H9 (cell line): ENCODE results near the gene CHN2. TPM values are rescaled to one million over a fixed set of nuclear protein-coding genes. Genes with fewer than 3 reads are reported as not detected.

Experiments
- DNase-seq: peaks from one replicate; pipeline ENCODE4 v3.0.0-alpha.2; 2017
- H2AFZ ChIP-seq: one replicate; pipeline ENCODE4 v1.6.1; 2013; ENCODE audit warnings: mild to moderate bottlenecking, low read length, control low read depth, moderate library complexity
- H2AK5ac ChIP-seq: 2 replicates; pipeline ENCODE4 v1.6.1; 2013; ENCODE audit warnings: low read length, control low read depth, mixed read lengths; ENCODE audit not compliant: insufficient read length
- H2BK120ac ChIP-seq: one replicate; pipeline ENCODE4 v1.6.1; 2013; ENCODE audit warnings: low read depth, mild to moderate bottlenecking, low read length, control low read depth, inconsistent platforms; ENCODE audit not compliant: poor library complexity, severe bottlenecking
- H2BK12ac ChIP-seq: 2 replicates; pipeline ENCODE4 v1.6.1; 2013; ENCODE audit warnings: low read length, control low read depth, mixed read lengths, low read depth; ENCODE audit not compliant: insufficient read length
- H2BK15ac ChIP-seq: 2 replicates; pipeline ENCODE4 v1.6.1; 2013; ENCODE audit warnings: low read depth, low read length, control low read depth
- H2BK20ac ChIP-seq: one replicate; pipeline ENCODE4 v1.6.1; 2013; ENCODE audit warnings: low read depth, mild to moderate bottlenecking, low read length, control low read depth, inconsistent platforms; ENCODE audit not compliant: poor library complexity, severe bottlenecking
- H2BK5ac ChIP-seq: 2 replicates; pipeline ENCODE4 v1.6.1; 2013; ENCODE audit warnings: low read length, control low read depth, mixed read lengths; ENCODE audit not compliant: insufficient read length
- H3K14ac ChIP-seq: 2 replicates; pipeline ENCODE4 v1.6.1; 2013; ENCODE audit warnings: low read length, control low read depth; ENCODE audit not compliant: insufficient read depth
- H3K18ac ChIP-seq: 2 replicates; pipeline ENCODE4 v1.6.1; 2013; ENCODE audit warnings: low read depth, mild to moderate bottlenecking, mixed read lengths, low read length, control low read depth; ENCODE audit not compliant: insufficient read length
- H3K23ac ChIP-seq: 2 replicates; pipeline ENCODE4 v1.6.1; 2013; ENCODE audit warnings: low read length, control low read depth, mixed read lengths, low read depth; ENCODE audit not compliant: insufficient read length
- H3K23me2 ChIP-seq: 2 replicates; pipeline ENCODE4 v1.6.1; 2013; ENCODE audit warnings: low read depth, mild to moderate bottlenecking, mixed read lengths, low read length, control low read depth; ENCODE audit not compliant: insufficient read length, poor library complexity, severe bottlenecking
- H3K27ac ChIP-seq: 2 replicates; pipeline ENCODE4 v1.5.1; 2013; ENCODE audit warnings: low read length, control low read depth, mixed read lengths, low read depth; ENCODE audit not compliant: insufficient read length
- H3K27me3 ChIP-seq: 2 replicates; pipeline ENCODE4 v1.6.1; 2013; ENCODE audit warnings: low read length, control low read depth, inconsistent platforms; ENCODE audit not compliant: insufficient read depth
- H3K4ac ChIP-seq: 2 replicates; pipeline ENCODE4 v1.6.1; 2013; ENCODE audit warnings: low read depth, mild to moderate bottlenecking, control low read depth, inconsistent platforms, low read length, moderate library complexity
- H3K4me1 ChIP-seq: 2 replicates; pipeline ENCODE4 v1.6.1; 2013; ENCODE audit warnings: low read length, control low read depth, inconsistent platforms; ENCODE audit not compliant: insufficient read depth
- H3K4me2 ChIP-seq: 2 replicates; pipeline ENCODE4 v1.6.1; 2013; ENCODE audit warnings: low read length, control low read depth, mixed read lengths; ENCODE audit not compliant: insufficient read length, insufficient read depth
- H3K56ac ChIP-seq: 2 replicates; pipeline ENCODE4 v1.6.1; 2013; ENCODE audit warnings: low read depth, mild to moderate bottlenecking, mixed read lengths, low read length, control low read depth; ENCODE audit not compliant: insufficient read length
- H3K79me1 ChIP-seq: 2 replicates; pipeline ENCODE4 v1.6.1; 2013; ENCODE audit warnings: low read depth, mild to moderate bottlenecking, moderate library complexity, low read length, control low read depth, inconsistent platforms; ENCODE audit not compliant: insufficient read depth, poor library complexity, severe bottlenecking
- H3K79me2 ChIP-seq: 2 replicates; pipeline ENCODE4 v1.6.1; 2013; ENCODE audit warnings: low read length, control low read depth, inconsistent platforms; ENCODE audit not compliant: insufficient read depth
- H3K9ac ChIP-seq: 2 replicates; pipeline ENCODE4 v1.6.1; 2013; ENCODE audit warnings: low read length, control low read depth, mixed read lengths; ENCODE audit not compliant: insufficient read length; ENCODE audit errors: extremely low read depth
- H3K9me3 ChIP-seq: one replicate; pipeline ENCODE4 v1.6.1; 2013; ENCODE audit warnings: low read depth, low read length, inconsistent platforms; ENCODE audit not compliant: control insufficient read depth
- H3T11ph ChIP-seq: one replicate; pipeline ENCODE4 v1.6.1; 2013; ENCODE audit warnings: mild to moderate bottlenecking, low read length, control low read depth, inconsistent platforms
- H4K20me1 ChIP-seq: one replicate; pipeline ENCODE4 v1.6.1; 2013; ENCODE audit not compliant: control insufficient read depth, insufficient read length, insufficient read depth
- H4K5ac ChIP-seq: 2 replicates; pipeline ENCODE4 v1.6.1; 2013; ENCODE audit warnings: low read depth, mild to moderate bottlenecking, mixed read lengths, low read length, control low read depth; ENCODE audit not compliant: insufficient read length
- H4K8ac ChIP-seq: replicated peaks from 2 replicates; pipeline ENCODE4 v1.6.1; 2013; ENCODE audit warnings: low read length, control low read depth, mixed read lengths, low read depth; ENCODE audit not compliant: insufficient read length
- H4K91ac ChIP-seq: 2 replicates; pipeline ENCODE4 v1.6.1; 2013; ENCODE audit warnings: low read depth, mild to moderate bottlenecking, moderate library complexity, mixed read lengths, low read length, control low read depth; ENCODE audit not compliant: insufficient read length
- H3K27ac Mint-ChIP-seq, 3 experiments: 2 replicates in 2 of 3; 3 replicates in 1 of 3; pipeline ENCODE4 v1.8.0; 2020 to 2021; ENCODE audit warnings: mixed read lengths in 3 of 3, mild to moderate bottlenecking in 1 of 3, moderate library complexity in 1 of 3
- H3K27me3 Mint-ChIP-seq: 2 replicates; pipeline ENCODE4 v1.8.0; 2021; ENCODE audit warnings: low read depth, mild to moderate bottlenecking, moderate library complexity, mixed read lengths
- H3K36me3 Mint-ChIP-seq, 3 experiments: 2 replicates in 2 of 3; 3 replicates in 1 of 3; pipeline ENCODE4 v1.8.0; 2020 to 2021; ENCODE audit warnings: low read depth in 3 of 3, mixed read lengths in 3 of 3; ENCODE audit not compliant: insufficient read depth in 1 of 3
- H3K4me1 Mint-ChIP-seq, 2 experiments: 2 replicates each; pipeline ENCODE4 v1.8.0; 2020; ENCODE audit warnings: mixed read lengths in 2 of 2
- H3K4me3 Mint-ChIP-seq, 2 experiments: 2 replicates in 1 of 2; 3 replicates in 1 of 2; pipeline ENCODE4 v1.8.0; 2020 to 2021; ENCODE audit warnings: mild to moderate bottlenecking in 2 of 2, mixed read lengths in 2 of 2, moderate library complexity in 1 of 2
- H3K9me3 Mint-ChIP-seq, 2 experiments: 2 replicates in 1 of 2; 3 replicates in 1 of 2; pipeline ENCODE4 v1.8.0; 2020; ENCODE audit warnings: mild to moderate bottlenecking in 2 of 2, mixed read lengths in 2 of 2, moderate library complexity in 1 of 2
- CTCF ChIP-seq: fragments of 200-600 bp; sonication (generic); conservative IDR thresholded peaks from 3 replicates; pipeline ENCODE4 v1.8.0; 2021; ENCODE audit warnings: antibody characterized with exemption, mild to moderate bottlenecking
- WGBS: extraction: QIAGEN DNeasy Blood & Tissue Kit; methylation state at CpG from one replicate; pipeline ENCODE4 v1.1.7; 2013; ENCODE audit warnings: missing lambda C conversion rate, low lambda C conversion rate, mixed read lengths; ENCODE audit not compliant: insufficient read length; ENCODE audit errors: extremely low coverage; 5-methylcytosine and 5-hydroxymethylcytosine counted together
- total RNA-seq: library from RNA; stranded (reverse); gene quantifications from 2 replicates; pipeline ENCODE4 v1.2.1, GENCODE V29; 2021

Gene CHN2
- total RNA-seq, 1 experiment from 2014 or later = 3.3 TPM

GRCh38 chr7:29170781-29171180 lies 23.8 kb upstream of the CHN2 start:
- no peak overlapping the region for H3K23ac ChIP-seq
- Mint-ChIP-seq H3K27ac (no peak overlapping the region), H3K4me1 (no peaks in the 10 kb centered on the region), H3K27me3 (no peaks in the 10 kb centered on the region; the same call in 1 of the 2 replicates), H3K36me3 (peaks cover 0 to 9% (median 0%) of the 10 kb centered on the region in 3 experiments; a peak in 3 of 7 replicates), H3K9me3 (peaks cover 5 to 7% of the 10 kb centered on the region in 2 experiments; a peak in 4 of 5 replicates), H3K4me3 (no peak overlapping the region)
- no peak for DNase-seq
- TF ChIP-seq CTCF = no peak
- H3K4me2 ChIP-seq = no peak overlapping the region
- no peaks in the 10 kb centered on the region for H3K79me2 ChIP-seq
- H3K56ac ChIP-seq = no peak overlapping the region
- H3K4me1 ChIP-seq = no peaks in the 10 kb centered on the region
- no CpG with 5 or more reads among the region's 7 CpGs for WGBS
- H4K91ac ChIP-seq = no peak overlapping the region
- no peak overlapping the region for H2BK5ac ChIP-seq
- no peak overlapping the region for H3T11ph ChIP-seq
- no peaks in the 10 kb centered on the region for H3K23me2 ChIP-seq
- no peaks in the 10 kb centered on the region for H3K9me3 ChIP-seq
- H2BK120ac ChIP-seq = no peak overlapping the region
- H3K4ac ChIP-seq = no peak overlapping the region
- no peak overlapping the region for H3K27ac ChIP-seq
- H2AFZ ChIP-seq = no peak overlapping the region
- H2BK12ac ChIP-seq = no peak overlapping the region
- no peak overlapping the region for H2BK20ac ChIP-seq
- no peak overlapping the region for H2AK5ac ChIP-seq
- no peaks in the 10 kb centered on the region for H4K20me1 ChIP-seq
- H3K14ac ChIP-seq = no peak overlapping the region
- H3K79me1 ChIP-seq = no peaks in the 10 kb centered on the region
- H2BK15ac ChIP-seq = no peak overlapping the region
- no peak overlapping the region for H3K9ac ChIP-seq
- no peak overlapping the region for H4K5ac ChIP-seq
- H3K27me3 ChIP-seq = no peaks in the 10 kb centered on the region
- no peak overlapping the region for H3K18ac ChIP-seq
- no peak overlapping the region for H4K8ac ChIP-seq
